ENCODE measurements around the gene OR5A2. TPM values are rescaled to one million over a fixed set of nuclear protein-coding genes. Genes with fewer than 3 reads are reported as not detected.

The OR5A2 gene
- total and polyA plus RNA-seq, 10 of the 15 experiments (the other 5 are each of a cell fraction or from before 2014, with no cell fraction given): not detected

DNA sequence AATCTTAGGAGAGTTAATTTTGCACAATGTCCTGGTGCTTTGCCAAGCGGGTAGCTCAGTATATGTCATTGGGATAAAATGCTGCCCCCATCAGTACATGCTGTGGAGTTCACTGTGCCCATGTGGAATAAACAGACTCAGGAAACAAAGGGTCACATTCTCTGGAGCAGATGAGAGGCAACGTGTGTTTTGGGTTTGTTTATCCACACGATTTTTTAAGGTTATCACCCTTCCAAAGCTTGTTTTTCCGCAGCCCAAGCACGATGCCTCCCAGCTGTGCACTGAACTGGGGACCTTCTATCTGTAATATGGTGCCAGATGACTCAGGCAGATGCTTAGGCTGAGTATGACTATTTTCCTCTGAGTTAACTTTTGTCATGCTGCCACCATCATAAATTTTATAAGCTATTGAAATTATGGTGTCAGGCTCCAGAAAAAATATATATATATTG lies 37.0 kb upstream of the OR5A2 start (continued):
- TF ChIP-seq, protein P1, sequence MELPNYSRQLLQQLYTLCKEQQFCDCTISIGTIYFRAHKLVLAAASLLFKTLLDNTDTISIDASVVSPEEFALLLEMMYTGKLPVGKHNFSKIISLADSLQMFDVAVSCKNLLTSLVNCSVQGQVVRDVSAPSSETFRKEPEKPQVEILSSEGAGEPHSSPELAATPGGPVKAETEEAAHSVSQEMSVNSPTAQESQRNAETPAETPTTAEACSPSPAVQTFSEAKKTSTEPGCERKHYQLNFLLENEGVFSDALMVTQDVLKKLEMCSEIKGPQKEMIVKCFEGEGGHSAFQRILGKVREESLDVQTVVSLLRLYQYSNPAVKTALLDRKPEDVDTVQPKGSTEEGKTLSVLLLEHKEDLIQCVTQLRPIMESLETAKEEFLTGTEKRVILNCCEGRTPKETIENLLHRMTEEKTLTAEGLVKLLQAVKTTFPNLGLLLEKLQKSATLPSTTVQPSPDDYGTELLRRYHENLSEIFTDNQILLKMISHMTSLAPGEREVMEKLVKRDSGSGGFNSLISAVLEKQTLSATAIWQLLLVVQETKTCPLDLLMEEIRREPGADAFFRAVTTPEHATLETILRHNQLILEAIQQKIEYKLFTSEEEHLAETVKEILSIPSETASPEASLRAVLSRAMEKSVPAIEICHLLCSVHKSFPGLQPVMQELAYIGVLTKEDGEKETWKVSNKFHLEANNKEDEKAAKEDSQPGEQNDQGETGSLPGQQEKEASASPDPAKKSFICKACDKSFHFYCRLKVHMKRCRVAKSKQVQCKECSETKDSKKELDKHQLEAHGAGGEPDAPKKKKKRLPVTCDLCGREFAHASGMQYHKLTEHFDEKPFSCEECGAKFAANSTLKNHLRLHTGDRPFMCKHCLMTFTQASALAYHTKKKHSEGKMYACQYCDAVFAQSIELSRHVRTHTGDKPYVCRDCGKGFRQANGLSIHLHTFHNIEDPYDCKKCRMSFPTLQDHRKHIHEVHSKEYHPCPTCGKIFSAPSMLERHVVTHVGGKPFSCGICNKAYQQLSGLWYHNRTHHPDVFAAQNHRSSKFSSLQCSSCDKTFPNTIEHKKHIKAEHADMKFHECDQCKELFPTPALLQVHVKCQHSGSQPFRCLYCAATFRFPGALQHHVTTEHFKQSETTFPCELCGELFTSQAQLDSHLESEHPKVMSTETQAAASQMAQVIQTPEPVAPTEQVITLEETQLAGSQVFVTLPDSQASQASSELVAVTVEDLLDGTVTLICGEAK (IDR thresholded peaks at IDR 0.05; ENCODE audit: borderline replicate concordance): no peak
- no peak for TF ChIP-seq ZBED1 (IDR thresholded peaks at IDR 0.05; ENCODE audit: borderline replicate concordance)
- TF ChIP-seq POU2F2 (IDR thresholded peaks at IDR 0.05; ENCODE audit: borderline replicate concordance, low read depth, low read length): no peak
- TF ChIP-seq LARP7 (IDR thresholded peaks at IDR 0.05): no peak
- TF ChIP-seq, protein P2, sequence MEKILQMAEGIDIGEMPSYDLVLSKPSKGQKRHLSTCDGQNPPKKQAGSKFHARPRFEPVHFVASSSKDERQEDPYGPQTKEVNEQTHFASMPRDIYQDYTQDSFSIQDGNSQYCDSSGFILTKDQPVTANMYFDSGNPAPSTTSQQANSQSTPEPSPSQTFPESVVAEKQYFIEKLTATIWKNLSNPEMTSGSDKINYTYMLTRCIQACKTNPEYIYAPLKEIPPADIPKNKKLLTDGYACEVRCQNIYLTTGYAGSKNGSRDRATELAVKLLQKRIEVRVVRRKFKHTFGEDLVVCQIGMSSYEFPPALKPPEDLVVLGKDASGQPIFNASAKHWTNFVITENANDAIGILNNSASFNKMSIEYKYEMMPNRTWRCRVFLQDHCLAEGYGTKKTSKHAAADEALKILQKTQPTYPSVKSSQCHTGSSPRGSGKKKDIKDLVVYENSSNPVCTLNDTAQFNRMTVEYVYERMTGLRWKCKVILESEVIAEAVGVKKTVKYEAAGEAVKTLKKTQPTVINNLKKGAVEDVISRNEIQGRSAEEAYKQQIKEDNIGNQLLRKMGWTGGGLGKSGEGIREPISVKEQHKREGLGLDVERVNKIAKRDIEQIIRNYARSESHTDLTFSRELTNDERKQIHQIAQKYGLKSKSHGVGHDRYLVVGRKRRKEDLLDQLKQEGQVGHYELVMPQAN (conservative IDR thresholded peaks at IDR 0.05): no peak
- no peak for TF ChIP-seq NR2C2 (IDR thresholded peaks at IDR 0.05; ENCODE audit: borderline replicate concordance, control insufficient read depth, insufficient read length, low read depth)
- no peak for TF ChIP-seq HDAC2 (IDR thresholded peaks at IDR 0.05)
- TF ChIP-seq KLF5 (IDR thresholded peaks at IDR 0.05; ENCODE audit: partially characterized antibody): no peak
- no peak for TF ChIP-seq MYC (IDR thresholded peaks at IDR 0.05; ENCODE audit: insufficient read depth, insufficient read length, insufficient replicate concordance, low read length, severe bottlenecking)
- no peak for TF ChIP-seq ATF7 (IDR thresholded peaks at IDR 0.05; ENCODE audit: low read depth)
- TF ChIP-seq RAD51 (IDR thresholded peaks at IDR 0.05): no peak

All from GM12878 (cell line).